UCSD-AML1 (cell line): ENCODE data around the gene ACAA2.

ENCODE experiments used
- DNase-seq: peaks from one replicate; lab custom pipeline; 2025; ENCODE audit not compliant: unreplicated experiment; lab: John Stamatoyannopoulos, UW

Gene ACAA2

DNA sequence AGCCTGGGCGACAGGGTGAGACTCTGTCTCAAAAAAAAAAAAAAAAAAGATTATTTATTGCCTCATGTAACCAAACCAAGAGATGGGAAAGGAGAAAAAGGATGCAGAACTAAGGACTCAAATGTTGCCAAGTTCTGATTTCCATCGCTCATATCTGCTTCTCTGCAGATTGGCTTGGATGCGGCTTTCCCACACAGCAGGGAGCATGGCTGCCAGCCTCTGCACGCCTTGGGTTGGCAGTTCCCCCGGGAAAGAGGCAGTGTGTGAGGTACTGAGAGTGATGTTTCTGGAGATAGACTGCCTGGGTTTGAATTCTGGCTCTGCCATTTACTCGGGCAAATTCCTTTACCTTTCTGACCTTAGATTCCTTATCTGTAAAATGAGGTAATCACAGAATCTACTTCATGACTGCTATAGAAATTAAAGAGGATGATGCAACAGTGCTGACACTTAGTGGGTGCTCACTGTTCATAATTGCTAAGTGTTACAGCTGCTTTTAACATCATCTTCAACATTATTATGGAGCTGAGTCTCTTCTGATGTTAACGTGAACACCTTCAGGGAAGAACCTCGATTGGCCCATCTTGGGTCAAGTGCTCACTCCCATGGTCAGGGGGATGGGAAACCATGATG, 68.8 kb downstream of the ACAA2 start:
- DNase-seq, result no peak

- no peak for DNase-seq
Observed at GRCh38 chr18:49743117-49743567, 70.2 kb downstream of the ACAA2 start.

GRCh38 chr18:49742316-49743116, 70.8 kb downstream of the ACAA2 start:
- no peak for DNase-seq

- DNase-seq, result no peak
Observed at GRCh38 chr18:49739275-49739674, 74.1 kb downstream of the ACAA2 start.

GRCh38 chr18:49738721-49739120, 74.6 kb downstream of the ACAA2 start:
- no peak for DNase-seq

GRCh38 chr18:49734836-49735235, 78.5 kb downstream of the ACAA2 start:
- no peak for DNase-seq

- no peak for DNase-seq
Observed at GRCh38 chr18:49733896-49734585, 79.3 kb downstream of the ACAA2 start.

GRCh38 chr18:49733321-49733720, 80.0 kb downstream of the ACAA2 start:
- DNase-seq, result no peak
